HepG2 (cell line): Measurements from ENCODE around the gene CDK2. TPM values are rescaled to one million over a fixed set of nuclear protein-coding genes. Genes with fewer than 3 reads are reported as not detected.
"Not testable (repeated sequence)": the region's sequence is repeated elsewhere in the genome, so short reads cannot be mapped to it uniquely, and the experiment has no call there.

ENCODE experiments used
- ATAC-seq: fragments of 200-7000 bp; cut with Tn5 transposase; 3 replicates; pipeline ENCODE4 v1.9.1; 2020; ENCODE audit warnings: mild to moderate bottlenecking, moderate library complexity
- BruUV-seq: library from RNA; stranded (reverse); fragments of 400-500 nt; replicated peaks from 2 replicates; lab custom pipeline; 2021; lab: Mats Ljungman, UMichigan
- CTCF ChIA-PET: fragments of 300-600 bp; formaldehyde crosslinking; extraction: SDS; loops from one replicate; lab custom pipeline; 2021; ENCODE audit warnings: low total read pairs, inconsistent platforms, low intra/inter-chr PET ratio; lab: Yijun Ruan, JAX
- POLR2A ChIA-PET: fragments of 350-600 bp; sonication (Branson Sonifier 250); formaldehyde crosslinking; loops from one replicate; lab custom pipeline; 2020; ENCODE audit warnings: antibody characterized with exemption, inconsistent platforms; lab: Yijun Ruan, JAX
- DNase-seq: peaks from one replicate; pipeline ENCODE4 v3.0.0-alpha.2; 2015; ENCODE audit warnings: low spot score
- FAIRE-seq: peaks from 3 replicates; lab custom pipeline; 2011; peaks lifted over from hg19 to GRCh38; lab: Jason Lieb, UNC
- H2AFZ ChIP-seq: one replicate; pipeline ENCODE4 v1.6.1; 2011; ENCODE audit warnings: low read length, inconsistent platforms
- H3K27ac ChIP-seq: fragments of 300-600 bp; 3 replicates; pipeline ENCODE4 v1.8.0; 2011; ENCODE audit warnings: mixed run types, mild to moderate bottlenecking, mixed read lengths, low read length, inconsistent platforms; ENCODE audit not compliant: insufficient read depth; ENCODE audit errors: extremely low read length
- H3K27me3 ChIP-seq, 2 experiments: fragments of 200-600 bp in 1 of 2; 2 replicates in 1 of 2; 3 replicates in 1 of 2; pipeline versions ENCODE4 v1.6.0 to v1.8.0; 2011; ENCODE audit warnings: low read length in 2 of 2, mild to moderate bottlenecking in 2 of 2, moderate library complexity in 2 of 2, inconsistent platforms in 1 of 2; ENCODE audit not compliant: insufficient read depth in 2 of 2, control insufficient read depth in 1 of 2
- H3K36me3 ChIP-seq, 2 experiments: fragments of 200-600 bp in 1 of 2; replicated peaks in 1 of 2; 2 replicates in 1 of 2; 3 replicates in 1 of 2; pipeline versions ENCODE4 v1.5.1 to v1.8.0; 2011; ENCODE audit warnings: low read length in 2 of 2, inconsistent platforms in 1 of 2; ENCODE audit not compliant: insufficient read depth in 2 of 2, control insufficient read depth in 1 of 2
- H3K4me1 ChIP-seq: 2 replicates; pipeline ENCODE4 v1.5.1; 2012; ENCODE audit warnings: low read length, inconsistent platforms; ENCODE audit not compliant: insufficient read depth
- H3K4me2 ChIP-seq: 2 replicates; pipeline ENCODE4 v1.6.0; 2011; ENCODE audit warnings: low read depth, low read length, inconsistent platforms
- H3K4me3 ChIP-seq, 3 experiments: fragments of 200-600 bp in 1 of 3; sonication (generic), shearing (Covaris generic) in 1 of 3; replicated peaks in 1 of 3; 2 replicates each; pipeline ENCODE4 v1.5.1; 2011 to 2016; ENCODE audit warnings: low read length in 3 of 3, inconsistent platforms in 2 of 3, low read depth in 2 of 3, mild to moderate bottlenecking in 2 of 3, control low read depth in 1 of 3, mixed read lengths in 1 of 3; ENCODE audit not compliant: insufficient read depth in 1 of 3
- H3K79me2 ChIP-seq: one replicate; pipeline ENCODE4 v1.6.1; 2011; ENCODE audit warnings: low read length, inconsistent platforms; ENCODE audit not compliant: insufficient read depth
- H3K9ac ChIP-seq: 2 replicates; pipeline ENCODE4 v1.6.0; 2011; ENCODE audit warnings: mild to moderate bottlenecking, low read depth, low read length, inconsistent platforms; ENCODE audit not compliant: insufficient read depth
- H3K9me3 ChIP-seq: 2 replicates; pipeline ENCODE4 v1.5.1; 2012; ENCODE audit warnings: mild to moderate bottlenecking, low read length
- H4K20me1 ChIP-seq: 2 replicates; pipeline ENCODE4 v1.6.0; 2011; ENCODE audit warnings: inconsistent platforms, mild to moderate bottlenecking, low read length, moderate library complexity; ENCODE audit not compliant: insufficient read depth
- GABPB1 ChIP-seq: IDR thresholded peaks from 2 replicates; pipeline ENCODE4 v1.6.1; 2016; ENCODE audit warnings: mild to moderate bottlenecking, missing genetic modification reagents, moderate library complexity, missing compliant biosample characterization
- RBFOX2 ChIP-seq: fragments of 200-400 bp; formaldehyde crosslinking; IDR thresholded peaks from 2 replicates; pipeline ENCODE4 v1.6.1; 2017; ENCODE audit warnings: low read depth, mild to moderate bottlenecking, low read length
- ZBTB38 ChIP-seq: sonication (generic); formaldehyde crosslinking; IDR thresholded peaks from 2 replicates; pipeline ENCODE4 v1.5.1; 2020; ENCODE audit warnings: mild to moderate bottlenecking, missing genetic modification reagents
- WGBS: methylation state at CpG from one replicate; pipeline ENCODE4 v1.1.6; 2017; ENCODE audit warnings: low lambda C conversion rate; 5-methylcytosine and 5-hydroxymethylcytosine counted together
- in situ Hi-C: cut with HindIII; loops from 2 replicates; pipeline ENCODE4 v1.10.0; 2017; ENCODE audit warnings: low pct_unique_long_range_greater_than_20kb; ENCODE audit not compliant: extremely low pct_ligation_motif_present
- intact Hi-C: fragments of 100-400 bp; cut with micrococcal nuclease; formaldehyde crosslinking; loops from one replicate; pipeline ENCODE4 v1.10.0; 2022; ENCODE audit not compliant: unreplicated experiment
- polyA plus RNA-seq, 8 experiments: library from polyadenylated mRNA; depleted of rRNA in 3 of 8; stranded (reverse) in 7 of 8; unstranded in 1 of 8; fragments of >200 nt; fragmentation: Illumina TruSeq in 4 of 8; extraction: Trizol in 4 of 8; gene quantifications; 2 replicates each; pipeline versions ENCODE4 v1.2.1 to v1.2.3, GENCODE V29; 2011 to 2016; ENCODE audit warnings: low read depth in 4 of 8, missing spikeins in 1 of 8, mixed read lengths in 1 of 8; ENCODE audit not compliant: insufficient read depth in 1 of 8
- total RNA-seq, 5 experiments: library from RNA; depleted of rRNA; stranded (reverse); fragments of >200 nt; fragmentation: Illumina TruSeq; extraction: Trizol; gene quantifications; 2 replicates each; pipeline ENCODE4 v1.2.3, GENCODE V29; 2016; ENCODE audit warnings: low read depth in 1 of 5
- TF ChIP-seq, protein P1 (sequence below): sonication (generic); formaldehyde crosslinking; IDR thresholded peaks from 2 replicates; pipeline ENCODE4 v1.4.0; 2020; ENCODE audit warnings: missing genetic modification reagents

The CDK2 gene
- total and polyA plus RNA-seq, 2 of the 13 experiments (the other 11 are each of a cell fraction or from before 2014, with no cell fraction given): 47.5 to 52.6 TPM

GRCh38 chr12:55999999-56000540 lies 33.4 kb downstream of the CDK2 start:
- H3K9ac ChIP-seq, BruUV-seq, intact Hi-C loops, H2AFZ ChIP-seq: not testable (repeated sequence)
- H3K79me2 ChIP-seq: peaks cover 20% of the 10 kb centered on the region
- TF ChIP-seq GABPB1 (CRISPR knock-in tag) (peak; percentile 16; the same call in 1 of the 2 replicates), RBFOX2 (peak; percentile 38), ZBTB38 (CRISPR knock-in tag) (peak; percentile 56; the same call in 1 of the 2 replicates)
- TF ChIP-seq, protein P1, sequence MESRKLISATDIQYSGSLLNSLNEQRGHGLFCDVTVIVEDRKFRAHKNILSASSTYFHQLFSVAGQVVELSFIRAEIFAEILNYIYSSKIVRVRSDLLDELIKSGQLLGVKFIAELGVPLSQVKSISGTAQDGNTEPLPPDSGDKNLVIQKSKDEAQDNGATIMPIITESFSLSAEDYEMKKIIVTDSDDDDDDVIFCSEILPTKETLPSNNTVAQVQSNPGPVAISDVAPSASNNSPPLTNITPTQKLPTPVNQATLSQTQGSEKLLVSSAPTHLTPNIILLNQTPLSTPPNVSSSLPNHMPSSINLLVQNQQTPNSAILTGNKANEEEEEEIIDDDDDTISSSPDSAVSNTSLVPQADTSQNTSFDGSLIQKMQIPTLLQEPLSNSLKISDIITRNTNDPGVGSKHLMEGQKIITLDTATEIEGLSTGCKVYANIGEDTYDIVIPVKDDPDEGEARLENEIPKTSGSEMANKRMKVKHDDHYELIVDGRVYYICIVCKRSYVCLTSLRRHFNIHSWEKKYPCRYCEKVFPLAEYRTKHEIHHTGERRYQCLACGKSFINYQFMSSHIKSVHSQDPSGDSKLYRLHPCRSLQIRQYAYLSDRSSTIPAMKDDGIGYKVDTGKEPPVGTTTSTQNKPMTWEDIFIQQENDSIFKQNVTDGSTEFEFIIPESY (CRISPR knock-in tag): 0 out of 2 replicates have a peak, but pooled peaks have one; percentile 6
- TF ChIP-seq, all 625 proteins: peak for 4; not testable (repeated sequence) for 621
- H3K4me1 ChIP-seq: peaks cover 62% of the 10 kb centered on the region
- H3K9me3 ChIP-seq, DNase-seq, FAIRE-seq, ATAC-seq, H3K4me2 ChIP-seq, H3K27ac ChIP-seq, H3K4me3 ChIP-seq, H3K27me3 ChIP-seq, H4K20me1 ChIP-seq, CTCF ChIA-PET: not testable (repeated sequence)
- H3K36me3 ChIP-seq: peaks cover 11 to 21% of the 10 kb centered on the region in 2 experiments; a peak in 4 of 5 replicates
- POLR2A ChIA-PET: interaction anchor here (0.9 to 2.3 kb wide), 2 partner anchors 11 to 26 kb away, joined by 3 to 15 read pairs; partner anchors contain the start of gene RAB5B
- in situ Hi-C loops: loop anchor here (5.0 kb wide), 1 partner anchor 32 kb away; no protein-coding TSS in a partner anchor
- 93% methylated on average over 3 of the region's 33 CpGs for WGBS
